Neural cell (in vitro differentiated cells): ENCODE results near the gene IMPA2.

ENCODE experiments used
- CTCF ChIP-seq: fragments of 450-650 bp; IDR thresholded peaks from 2 replicates; pipeline ENCODE4 v1.5.1; 2014; ENCODE audit warnings: antibody characterized with exemption, mild to moderate bottlenecking, moderate library complexity; ENCODE audit not compliant: poor library complexity, severe bottlenecking
- EP300 ChIP-seq: fragments of 450-650 bp; conservative IDR thresholded peaks from 2 replicates; pipeline ENCODE4 v1.6.1; 2014; ENCODE audit warnings: antibody characterized with exemption, mild to moderate bottlenecking, moderate library complexity; ENCODE audit not compliant: poor library complexity, severe bottlenecking
- EZH2 ChIP-seq: fragments of 200-600, 300-800 bp; shearing (Covaris generic), sonication (generic); IDR thresholded peaks from 2 replicates; pipeline ENCODE4 v1.6.1; 2014; ENCODE audit warnings: antibody characterized with exemption, low read length, borderline replicate concordance, mild to moderate bottlenecking; ENCODE audit not compliant: insufficient read depth, poor library complexity, severe bottlenecking
- SMC3 ChIP-seq: fragments of 450-650 bp; conservative IDR thresholded peaks from 2 replicates; pipeline ENCODE4 v1.6.1; 2014; ENCODE audit warnings: antibody characterized with exemption, mild to moderate bottlenecking, moderate library complexity; ENCODE audit not compliant: poor library complexity
- TAF1 ChIP-seq: IDR thresholded peaks from 2 replicates; pipeline ENCODE4 v1.6.1; 2012; ENCODE audit warnings: low read depth

DNA sequence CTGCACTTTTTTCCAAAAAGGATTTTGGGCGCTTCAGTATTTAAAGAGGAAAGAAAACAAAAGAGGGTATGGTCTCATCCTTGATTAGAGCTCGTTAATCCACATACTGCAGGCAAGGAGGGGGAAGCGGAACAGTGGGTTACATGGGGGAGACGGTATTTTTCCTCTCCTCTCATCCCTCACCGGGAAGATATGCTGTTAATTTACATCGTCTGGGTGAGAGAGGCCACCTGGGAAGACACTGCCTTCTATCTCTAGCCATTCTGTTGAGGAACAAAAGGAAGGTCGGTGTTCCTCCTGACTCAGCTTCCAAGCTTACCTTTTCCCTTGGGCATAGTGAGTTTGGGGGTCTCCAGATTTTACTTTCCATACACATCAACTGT, 52.3 kb downstream of the IMPA2 start:
- no peak for TF ChIP-seq EP300
- no peak for TF ChIP-seq CTCF
- no peak for TF ChIP-seq TAF1
- TF ChIP-seq EZH2, result no peak
- no peak for TF ChIP-seq SMC3
